Activated CD4-positive, alpha-beta T cell treated with anti-CD3 and anti-CD28 coated beads, Interleukin-2, amount 10 ng/mL, durations not matched to agents 7 days and 5 days (primary cell): ENCODE data around the gene TBX15. TPM values are rescaled to one million over a fixed set of nuclear protein-coding genes. Genes with fewer than 3 reads are reported as not detected.
"Not testable (repeated sequence)": the region's sequence is repeated elsewhere in the genome, so short reads cannot be mapped to it uniquely, and the experiment has no call there.

Source experiments
- CTCF ChIA-PET: fragments of 350-600 bp; sonication (Branson Sonifier 250); formaldehyde crosslinking; loops from one replicate; lab custom pipeline; 2021; ENCODE audit warnings: antibody characterized with exemption; lab: Charles Lee
- POLR2A ChIA-PET: fragments of 350-600 bp; sonication (Branson Sonifier 250); formaldehyde crosslinking; loops from one replicate; lab custom pipeline; 2021; ENCODE audit warnings: antibody characterized with exemption; lab: Charles Lee
- DNase-seq: peaks from one replicate; pipeline ENCODE4 v3.0.0-alpha.2; 2020
- H3K27ac Mint-ChIP-seq: one replicate; pipeline ENCODE4 v1.8.0; 2021; ENCODE audit warnings: mild to moderate bottlenecking, moderate library complexity, mixed read lengths
- H3K27me3 Mint-ChIP-seq: one replicate; pipeline ENCODE4 v1.8.0; 2021; ENCODE audit warnings: mixed read lengths
- H3K36me3 Mint-ChIP-seq: one replicate; pipeline ENCODE4 v1.8.0; 2021; ENCODE audit warnings: low read depth, mixed read lengths
- H3K4me1 Mint-ChIP-seq: one replicate; pipeline ENCODE4 v1.8.0; 2021; ENCODE audit warnings: mixed read lengths
- H3K4me3 Mint-ChIP-seq: one replicate; pipeline ENCODE4 v1.8.0; 2021; ENCODE audit warnings: mild to moderate bottlenecking, moderate library complexity, mixed read lengths
- H3K9me3 Mint-ChIP-seq: one replicate; pipeline ENCODE4 v1.8.0; 2021; ENCODE audit warnings: mixed read lengths
- total RNA-seq, 2 experiments: library from RNA; stranded (reverse); gene quantifications; one replicate each; pipeline ENCODE4 v1.2.3, GENCODE V29; 2021

TBX15 gene
- total RNA-seq, 2 experiments from 2014 or later = not detected

GRCh38 chr1:118918940-118919259 is 69.2 kb downstream of the TBX15 start:
- H3K27me3 Mint-ChIP-seq = no peaks in the 10 kb centered on the region
- H3K36me3 Mint-ChIP-seq = no peaks in the 10 kb centered on the region
- no peaks in the 10 kb centered on the region for H3K4me1 Mint-ChIP-seq
- H3K27ac Mint-ChIP-seq = no peak overlapping the region
- H3K9me3 Mint-ChIP-seq = no peaks in the 10 kb centered on the region
- DNase-seq = no peak
- ChIA-PET CTCF (no interaction called here), POLR2A (no interaction called here)
- H3K4me3 Mint-ChIP-seq = no peak overlapping the region

GRCh38 chr1:118918230-118918939 is 69.8 kb downstream of the TBX15 start:
- Mint-ChIP-seq H3K36me3 (no peaks in the 10 kb centered on the region), H3K4me1 (no peaks in the 10 kb centered on the region), H3K9me3 (no peaks in the 10 kb centered on the region), H3K27me3 (no peaks in the 10 kb centered on the region), H3K4me3 (no peak overlapping the region), H3K27ac (no peak overlapping the region)
- CTCF ChIA-PET = no interaction called here
- POLR2A ChIA-PET = no interaction called here
- no peak for DNase-seq

- H3K36me3 Mint-ChIP-seq, H3K4me3 Mint-ChIP-seq, CTCF ChIA-PET, H3K4me1 Mint-ChIP-seq, H3K27ac Mint-ChIP-seq, POLR2A ChIA-PET, H3K27me3 Mint-ChIP-seq, DNase-seq, H3K9me3 Mint-ChIP-seq: not testable (repeated sequence)
Observed at GRCh38 chr1:118916346-118916745, 71.8 kb downstream of the TBX15 start.

- H3K9me3 Mint-ChIP-seq = no peaks in the 10 kb centered on the region
- ChIA-PET CTCF (no interaction called here), POLR2A (no interaction called here)
- H3K36me3 Mint-ChIP-seq = no peaks in the 10 kb centered on the region
- no peak overlapping the region for H3K4me3 Mint-ChIP-seq
- DNase-seq = no peak
- H3K27me3 Mint-ChIP-seq = no peaks in the 10 kb centered on the region
- H3K27ac Mint-ChIP-seq = no peak overlapping the region
- no peaks in the 10 kb centered on the region for H3K4me1 Mint-ChIP-seq
Observed at GRCh38 chr1:118914379-118915161, 73.6 kb downstream of the TBX15 start.

GRCh38 chr1:118913818-118914217 is 74.3 kb downstream of the TBX15 start:
- ChIA-PET POLR2A (no interaction called here), CTCF (no interaction called here)
- Mint-ChIP-seq H3K4me3 (no peak overlapping the region), H3K9me3 (no peaks in the 10 kb centered on the region), H3K27ac (no peak overlapping the region), H3K36me3 (no peaks in the 10 kb centered on the region), H3K27me3 (no peaks in the 10 kb centered on the region), H3K4me1 (no peaks in the 10 kb centered on the region)
- DNase-seq = no peak

GRCh38 chr1:118912574-118912973 is 75.6 kb downstream of the TBX15 start:
- no peak overlapping the region for H3K4me3 Mint-ChIP-seq
- POLR2A ChIA-PET = no interaction called here
- CTCF ChIA-PET = no interaction called here
- DNase-seq = no peak
- no peaks in the 10 kb centered on the region for H3K9me3 Mint-ChIP-seq
- H3K27me3 Mint-ChIP-seq = no peaks in the 10 kb centered on the region
- H3K4me1 Mint-ChIP-seq = no peaks in the 10 kb centered on the region
- H3K36me3 Mint-ChIP-seq = no peaks in the 10 kb centered on the region
- no peak overlapping the region for H3K27ac Mint-ChIP-seq

GRCh38 chr1:118911571-118911970 is 76.6 kb downstream of the TBX15 start:
- Mint-ChIP-seq H3K27ac (no peak overlapping the region), H3K27me3 (no peaks in the 10 kb centered on the region), H3K4me3 (no peak overlapping the region), H3K9me3 (no peaks in the 10 kb centered on the region), H3K4me1 (no peaks in the 10 kb centered on the region), H3K36me3 (no peaks in the 10 kb centered on the region)
- DNase-seq = no peak
- POLR2A ChIA-PET = no interaction called here
- CTCF ChIA-PET = no interaction called here

GRCh38 chr1:118907466-118907865 is 80.7 kb downstream of the TBX15 start:
- Mint-ChIP-seq H3K4me3 (no peak overlapping the region), H3K9me3 (no peaks in the 10 kb centered on the region), H3K36me3 (no peaks in the 10 kb centered on the region), H3K27me3 (no peaks in the 10 kb centered on the region), H3K27ac (no peak overlapping the region), H3K4me1 (no peaks in the 10 kb centered on the region)
- CTCF ChIA-PET = no interaction called here
- DNase-seq = no peak
- POLR2A ChIA-PET = no interaction called here

- ChIA-PET CTCF (no interaction called here), POLR2A (no interaction called here)
- DNase-seq = no peak
- Mint-ChIP-seq H3K27me3 (no peaks in the 10 kb centered on the region), H3K9me3 (no peaks in the 10 kb centered on the region), H3K27ac (no peak overlapping the region), H3K4me1 (no peaks in the 10 kb centered on the region), H3K4me3 (no peak overlapping the region), H3K36me3 (no peaks in the 10 kb centered on the region)
Observed at GRCh38 chr1:118905671-118906070, 82.5 kb downstream of the TBX15 start.

- ChIA-PET POLR2A (no interaction called here), CTCF (no interaction called here)
- no peak for DNase-seq
- Mint-ChIP-seq H3K4me1 (no peaks in the 10 kb centered on the region), H3K9me3 (no peaks in the 10 kb centered on the region), H3K27me3 (no peaks in the 10 kb centered on the region), H3K27ac (no peak overlapping the region), H3K4me3 (no peak overlapping the region), H3K36me3 (no peaks in the 10 kb centered on the region)
Observed at GRCh38 chr1:118905196-118905595, 82.9 kb downstream of the TBX15 start.

GRCh38 chr1:118902711-118903191 is 85.4 kb downstream of the TBX15 start:
- H3K27me3 Mint-ChIP-seq = no peaks in the 10 kb centered on the region
- no peaks in the 10 kb centered on the region for H3K9me3 Mint-ChIP-seq
- ChIA-PET POLR2A (no interaction called here), CTCF (no interaction called here)
- no peak overlapping the region for H3K27ac Mint-ChIP-seq
- H3K4me1 Mint-ChIP-seq = no peaks in the 10 kb centered on the region
- H3K4me3 Mint-ChIP-seq = no peak overlapping the region
- no peak for DNase-seq
- H3K36me3 Mint-ChIP-seq = no peaks in the 10 kb centered on the region

- CTCF ChIA-PET = no interaction called here
- H3K4me3 Mint-ChIP-seq = no peak overlapping the region
- no peak for DNase-seq
Observed at GRCh38 chr1:118902299-118902698, 85.8 kb downstream of the TBX15 start.

GRCh38 chr1:118900643-118901440 is 87.3 kb downstream of the TBX15 start:
- H3K27me3 Mint-ChIP-seq = no peaks in the 10 kb centered on the region
- no peak overlapping the region for H3K27ac Mint-ChIP-seq
- ChIA-PET POLR2A (no interaction called here), CTCF (interaction anchor here (0.6 kb wide), 1 partner anchor 1766 kb away, joined by 3 read pairs; no protein-coding TSS in a partner anchor)
- no peaks in the 10 kb centered on the region for H3K4me1 Mint-ChIP-seq
- DNase-seq = no peak
- H3K4me3 Mint-ChIP-seq = no peak overlapping the region
- no peaks in the 10 kb centered on the region for H3K9me3 Mint-ChIP-seq
- no peaks in the 10 kb centered on the region for H3K36me3 Mint-ChIP-seq

More at GRCh38 chr1:118902299-118902698, 85.8 kb downstream of the TBX15 start:
- H3K4me1 Mint-ChIP-seq = no peaks in the 10 kb centered on the region
- no peaks in the 10 kb centered on the region for H3K36me3 Mint-ChIP-seq
- H3K27ac Mint-ChIP-seq = no peak overlapping the region
- H3K9me3 Mint-ChIP-seq = no peaks in the 10 kb centered on the region
- no peaks in the 10 kb centered on the region for H3K27me3 Mint-ChIP-seq
- POLR2A ChIA-PET = no interaction called here
